Heart left ventricle (tissue), 16 donors: Measurements from ENCODE around the gene RTP3. TPM values are rescaled to one million over a fixed set of nuclear protein-coding genes. Genes with fewer than 3 reads are reported as not detected.

Experiments used
- ATAC-seq, 4 donors: fragments of 200-7000 bp; cut with Tn5 transposase; one replicate each; pipeline ENCODE4 v1.9.1; 2020 to 2022; ENCODE audit warnings: moderate library complexity in 4 of 4, mild to moderate bottlenecking in 3 of 4, moderate number of reproducible peaks in 1 of 4
- DNase-seq, 5 donors: peaks; one replicate each; pipeline ENCODE4 v3.0.0-alpha.2; 2020
- H3K27ac ChIP-seq, 12 donors: fragments of 200-600 bp; sonication (generic) in 4 of 12; one replicate each; pipeline versions ENCODE4 v1.5.0 to v1.8.0; 2016 to 2022; ENCODE audit warnings: mild to moderate bottlenecking in 2 of 12
- H3K27me3 ChIP-seq, 9 donors: fragments of 200-600 bp; sonication (generic) in 2 of 9; one replicate each; pipeline versions ENCODE4 v1.5.1 to v1.8.0; 2016 to 2022; ENCODE audit warnings: mild to moderate bottlenecking in 3 of 9
- H3K36me3 ChIP-seq, 9 donors: fragments of 200-600 bp; sonication (generic) in 2 of 9; one replicate each; pipeline versions ENCODE4 v1.5.0 to v1.8.0; 2018 to 2022; ENCODE audit warnings: mild to moderate bottlenecking in 2 of 9
- H3K4me1 ChIP-seq, 12 donors: fragments of 200-600 bp; sonication (generic) in 4 of 12; one replicate each; pipeline versions ENCODE4 v1.5.0 to v1.8.0; 2016 to 2022; ENCODE audit warnings: mild to moderate bottlenecking in 3 of 12
- H3K4me3 ChIP-seq, 12 donors: fragments of 200-600 bp; sonication (generic) in 4 of 12; one replicate each; pipeline versions ENCODE4 v1.5.0 to v1.8.0; 2017 to 2022; ENCODE audit warnings: mild to moderate bottlenecking in 9 of 12, moderate library complexity in 4 of 12
- H3K9me3 ChIP-seq, 12 donors: fragments of 200-600 bp; sonication (generic) in 4 of 12; one replicate each; pipeline versions ENCODE4 v1.5.0 to v1.8.0; 2016 to 2022; ENCODE audit warnings: mild to moderate bottlenecking in 1 of 12
- POLR2A ChIP-seq, 2 donors: fragments of 450-650 bp; IDR thresholded peaks; one replicate each; pipeline ENCODE4 v1.6.1; 2017; ENCODE audit warnings: antibody characterized with exemption in 2 of 2, mild to moderate bottlenecking in 2 of 2, moderate library complexity in 2 of 2
- WGBS, 4 donors: extraction: QIAGEN DNeasy Blood & Tissue Kit in 2 of 4; methylation state at CpG; one replicate each; pipeline versions ENCODE4 v1.1.5 to v1.1.7; 2013 to 2018; 5-methylcytosine and 5-hydroxymethylcytosine counted together
- intact Hi-C, 10 donors: fragments of 100-400 bp; cut with DNase I; formaldehyde crosslinking; loops; one replicate each; pipeline versions ENCODE4 v1.11.1 to v1.14.2; 2022
- polyA plus RNA-seq, 2 donors: library from polyadenylated mRNA; stranded (reverse); fragments of 200-250 nt; gene quantifications; one replicate each; pipeline ENCODE4 v1.2.3, GENCODE V29; 2013
- total RNA-seq, 9 donors: library from RNA; depleted of rRNA in 2 of 9; stranded (reverse); fragments of >200 nt in 2 of 9; fragmentation: NEBNext Ultra II Directional in 3 of 9; extraction: Animal tissue kit (Norgen Biotek cat#: 25700) in 3 of 9; gene quantifications; one replicate each; pipeline versions ENCODE4 v1.1.0 to v1.2.4, GENCODE V29; 2016 to 2023
- TF ChIP-seq, protein P1 (sequence below), 12 donors: fragments of 200-600 bp; sonication (generic) in 4 of 12; IDR thresholded peaks; one replicate each; pipeline versions ENCODE4 v1.5.0 to v1.8.0; 2018 to 2022; ENCODE audit warnings: antibody characterized with exemption in 12 of 12, mild to moderate bottlenecking in 5 of 12
- donor health status: ischemic (EF 13 %, LVEDD 7.1; RV severe dilation, severe dysfunction).
- donor health status: healthy with polysubstance abuse.
- donor health status: DM: no; HTN: yes; CAD: no.
- donor health status: DM: no; HTN: no; CAD: no.
- donor health status: ischemic (EF 25% LVEDD 6.9; RV normal size, moderate dysfunction).
- donor health status: ischemic (EF 25% LVEDD 5.7; RV mildly dilated, moderate dysfunction).
- donor health status: healthy.
- donor health status: DM: yes; HTN: yes; CAD: no.
- donor health status: ischemic (EF 35%, LVEDD 5.7; RV mildly dilated, moderate dysfunction).
- donor health status: nonischemic (EF 11% LVEDD 7.7; RV severe dilation, severe dysfunction).
- donor health status: DM: yes; HTN: yes; CAD: no.
- donor health status: PGD.
- donor health status: ischemic (EF 29% LVEDD 5.4; RV normal size, mild dysfunction).
- donor health status: nonischemic (EF 23%, LVEDD 6.1; RV moderate dilation, normal function).

The RTP3 gene
- total and polyA plus RNA-seq, 11 donors = not detected

- Histone ChIP-seq H3K4me3 (no peak overlapping the region), H3K9me3 (no peaks in the 10 kb centered on the region), H3K27ac (no peak overlapping the region), H3K36me3 (peaks cover 0 to 84% (median 24%) of the 10 kb centered on the region in 9 donors), H3K4me1 (no peaks in the 10 kb centered on the region), H3K27me3 (no peaks in the 10 kb centered on the region)
- DNase-seq = no peak
- intact Hi-C loops = no loop called here
- ATAC-seq = no peak
- 94 to 95% (median 94%) methylated on average over 3 of the region's 3 CpGs for WGBS, 4 donors
- TF ChIP-seq POLR2A (IDR thresholded peaks at IDR 0.05) = no peak
- TF ChIP-seq, protein P1, sequence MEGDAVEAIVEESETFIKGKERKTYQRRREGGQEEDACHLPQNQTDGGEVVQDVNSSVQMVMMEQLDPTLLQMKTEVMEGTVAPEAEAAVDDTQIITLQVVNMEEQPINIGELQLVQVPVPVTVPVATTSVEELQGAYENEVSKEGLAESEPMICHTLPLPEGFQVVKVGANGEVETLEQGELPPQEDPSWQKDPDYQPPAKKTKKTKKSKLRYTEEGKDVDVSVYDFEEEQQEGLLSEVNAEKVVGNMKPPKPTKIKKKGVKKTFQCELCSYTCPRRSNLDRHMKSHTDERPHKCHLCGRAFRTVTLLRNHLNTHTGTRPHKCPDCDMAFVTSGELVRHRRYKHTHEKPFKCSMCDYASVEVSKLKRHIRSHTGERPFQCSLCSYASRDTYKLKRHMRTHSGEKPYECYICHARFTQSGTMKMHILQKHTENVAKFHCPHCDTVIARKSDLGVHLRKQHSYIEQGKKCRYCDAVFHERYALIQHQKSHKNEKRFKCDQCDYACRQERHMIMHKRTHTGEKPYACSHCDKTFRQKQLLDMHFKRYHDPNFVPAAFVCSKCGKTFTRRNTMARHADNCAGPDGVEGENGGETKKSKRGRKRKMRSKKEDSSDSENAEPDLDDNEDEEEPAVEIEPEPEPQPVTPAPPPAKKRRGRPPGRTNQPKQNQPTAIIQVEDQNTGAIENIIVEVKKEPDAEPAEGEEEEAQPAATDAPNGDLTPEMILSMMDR (IDR thresholded peaks at IDR 0.05) = no peak
Observed at GRCh38 chr3:46524832-46525231, 27.1 kb downstream of the RTP3 start.

GRCh38 chr3:46527239-46527638 is 29.5 kb downstream of the RTP3 start:
- ATAC-seq = no peak
- H3K27ac ChIP-seq = no peak overlapping the region
- TF ChIP-seq, protein P1 (IDR thresholded peaks at IDR 0.05) = no peak
- no peak for TF ChIP-seq POLR2A (IDR thresholded peaks at IDR 0.05)
- no peak overlapping the region for H3K4me3 ChIP-seq
- intact Hi-C loops = no loop called here
- WGBS, 4 donors = 90 to 94% (median 92%) methylated on average over 4 to 5 of the region's 5 CpGs
- no peaks in the 10 kb centered on the region for H3K27me3 ChIP-seq
- peaks cover 0 to 80% (median 26%) of the 10 kb centered on the region in 9 donors for H3K36me3 ChIP-seq
- no peak for DNase-seq
- H3K4me1 ChIP-seq = no peaks in the 10 kb centered on the region
- H3K9me3 ChIP-seq = no peaks in the 10 kb centered on the region

- H3K4me3 ChIP-seq = no peak overlapping the region
- no peak overlapping the region for H3K27ac ChIP-seq
- no peaks in the 10 kb centered on the region for H3K27me3 ChIP-seq
- H3K36me3 ChIP-seq = peaks cover 0 to 88% (median 21%) of the 10 kb centered on the region in 9 donors
- intact Hi-C loops = no loop called here
- peaks cover 0 to 5% (median 0%) of the 10 kb centered on the region in 12 donors for H3K4me1 ChIP-seq
- H3K9me3 ChIP-seq = no peaks in the 10 kb centered on the region
- TF ChIP-seq POLR2A (IDR thresholded peaks at IDR 0.05) = no peak
- TF ChIP-seq, protein P1 (IDR thresholded peaks at IDR 0.05) = no peak
- 86 to 90% (median 89%) methylated on average over 3 of the region's 3 CpGs for WGBS, 4 donors
- no peak for DNase-seq
- ATAC-seq = no peak
Observed at GRCh38 chr3:46533091-46533490, 35.3 kb downstream of the RTP3 start.

DNA sequence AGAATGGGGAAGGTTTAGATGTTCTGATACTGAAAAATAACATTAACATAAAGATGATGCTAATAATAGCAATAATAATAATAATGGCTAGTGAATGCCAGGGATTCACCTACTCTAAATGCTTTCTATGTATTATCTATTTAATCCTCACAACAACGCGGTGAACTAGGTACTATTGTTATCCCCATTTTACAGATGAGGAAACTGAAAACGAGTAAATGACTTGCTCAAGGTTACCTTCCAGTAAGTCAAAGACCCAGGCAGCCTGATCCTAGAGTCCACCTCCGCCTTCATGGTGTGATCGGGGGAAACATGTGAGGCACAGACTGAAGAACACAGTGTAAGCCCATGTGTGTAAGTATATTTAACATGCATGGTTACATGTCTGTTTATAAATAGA is 38.0 kb downstream of the RTP3 start:
- H3K4me1 ChIP-seq = peaks cover 0 to 31% (median 9%) of the 10 kb centered on the region in 12 donors
- no peak for ATAC-seq
- H3K4me3 ChIP-seq = no peak overlapping the region
- H3K27me3 ChIP-seq = no peaks in the 10 kb centered on the region
- TF ChIP-seq, protein P1 (IDR thresholded peaks at IDR 0.05) = no peak
- TF ChIP-seq POLR2A (IDR thresholded peaks at IDR 0.05) = no peak
- WGBS, 4 donors = 93 to 96% (median 95%) methylated on average over 5 of the region's 5 CpGs
- intact Hi-C loops = no loop called here
- H3K27ac ChIP-seq = no peak overlapping the region
- H3K9me3 ChIP-seq = no peaks in the 10 kb centered on the region
- H3K36me3 ChIP-seq = peaks cover 0 to 83% (median 13%) of the 10 kb centered on the region in 9 donors
- DNase-seq = no peak
